Measurements from ENCODE around the gene SNX2. TPM values are rescaled to one million over a fixed set of nuclear protein-coding genes. Genes with fewer than 3 reads are reported as not detected.

The SNX2 gene
- total RNA-seq, 1 experiment from 2014 or later: 22.0 TPM

DNA sequence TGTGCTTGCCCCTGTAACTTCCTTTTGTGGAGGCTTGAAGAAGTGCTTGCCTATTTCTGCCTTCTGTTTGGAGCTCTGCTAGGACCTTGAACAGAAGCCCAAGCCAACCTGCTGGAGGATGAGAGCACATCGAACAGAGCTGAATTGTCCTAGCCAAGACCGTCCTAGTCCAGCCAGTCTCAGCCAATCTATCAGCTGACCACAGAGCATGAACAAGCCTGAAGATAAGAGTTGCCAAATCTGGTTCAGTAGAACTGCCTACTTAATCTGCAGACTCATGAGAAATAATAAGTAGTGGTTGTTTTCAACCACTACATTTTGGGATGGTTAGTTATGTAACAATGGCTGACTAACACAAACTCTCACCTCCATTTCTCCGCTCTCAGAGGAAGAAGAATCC, 4.4 kb upstream of the SNX2 start:
- no peak for DNase-seq (ENCODE audit: low spot score)

DNA sequence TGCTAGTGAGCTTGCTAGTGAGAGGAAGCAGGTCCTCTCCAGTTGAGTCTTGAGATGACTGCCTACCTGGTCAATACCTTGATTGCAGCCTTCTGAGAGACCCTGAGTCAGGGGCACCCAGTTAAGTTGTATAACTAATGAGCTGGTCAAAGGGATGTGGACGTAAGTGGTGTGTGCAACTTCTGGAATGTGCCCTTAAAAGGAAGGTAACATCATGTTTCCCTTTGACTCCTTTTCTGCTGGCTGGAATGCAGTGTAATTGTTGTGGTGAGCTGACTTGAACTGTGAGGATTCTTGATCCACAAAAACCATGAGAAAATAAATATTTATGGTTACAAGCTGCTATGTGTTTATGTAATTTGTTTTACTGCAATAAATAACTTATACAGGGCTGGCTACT, 2.4 kb upstream of the SNX2 start:
- no peak for DNase-seq (ENCODE audit: low spot score)

DNA sequence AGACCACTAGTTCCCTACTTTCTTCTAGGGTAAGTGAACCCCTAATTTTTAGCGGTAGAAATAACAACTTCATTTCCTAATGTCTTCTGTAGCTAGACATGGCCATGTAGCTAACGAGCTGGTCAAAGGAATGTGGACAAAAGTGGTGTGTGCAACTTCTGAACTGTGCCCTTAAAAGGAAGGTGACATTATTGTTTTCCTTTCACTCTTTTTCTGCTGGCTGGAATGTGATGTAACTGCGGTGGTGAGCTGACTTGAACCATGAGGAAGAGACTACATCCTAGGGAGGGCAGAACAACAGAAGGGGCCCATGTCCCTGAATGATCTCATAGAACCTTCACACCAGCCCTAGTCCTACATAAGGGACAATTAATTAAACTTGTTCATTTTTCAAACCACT, 1.3 kb upstream of the SNX2 start:
- no peak for DNase-seq (ENCODE audit: low spot score)

DNA sequence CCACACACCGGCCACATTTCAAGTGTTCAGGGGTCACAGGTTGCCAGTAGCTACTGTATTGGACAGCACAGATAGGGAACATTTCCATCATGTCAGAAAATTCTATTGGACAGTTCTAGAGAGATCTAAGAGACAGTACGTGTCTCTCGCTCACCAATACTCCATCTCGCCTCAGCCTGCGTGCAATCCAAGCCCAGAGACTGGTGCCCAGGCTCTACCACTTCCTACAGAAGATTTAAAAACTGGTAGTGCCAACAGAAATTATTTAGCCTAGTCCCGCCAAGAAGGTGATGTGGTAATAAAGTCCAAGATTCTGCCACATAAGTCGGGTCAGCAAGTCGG, 390 bp upstream of the SNX2 start:
- peak; percentile 19 for DNase-seq (ENCODE audit: low spot score)

DNA sequence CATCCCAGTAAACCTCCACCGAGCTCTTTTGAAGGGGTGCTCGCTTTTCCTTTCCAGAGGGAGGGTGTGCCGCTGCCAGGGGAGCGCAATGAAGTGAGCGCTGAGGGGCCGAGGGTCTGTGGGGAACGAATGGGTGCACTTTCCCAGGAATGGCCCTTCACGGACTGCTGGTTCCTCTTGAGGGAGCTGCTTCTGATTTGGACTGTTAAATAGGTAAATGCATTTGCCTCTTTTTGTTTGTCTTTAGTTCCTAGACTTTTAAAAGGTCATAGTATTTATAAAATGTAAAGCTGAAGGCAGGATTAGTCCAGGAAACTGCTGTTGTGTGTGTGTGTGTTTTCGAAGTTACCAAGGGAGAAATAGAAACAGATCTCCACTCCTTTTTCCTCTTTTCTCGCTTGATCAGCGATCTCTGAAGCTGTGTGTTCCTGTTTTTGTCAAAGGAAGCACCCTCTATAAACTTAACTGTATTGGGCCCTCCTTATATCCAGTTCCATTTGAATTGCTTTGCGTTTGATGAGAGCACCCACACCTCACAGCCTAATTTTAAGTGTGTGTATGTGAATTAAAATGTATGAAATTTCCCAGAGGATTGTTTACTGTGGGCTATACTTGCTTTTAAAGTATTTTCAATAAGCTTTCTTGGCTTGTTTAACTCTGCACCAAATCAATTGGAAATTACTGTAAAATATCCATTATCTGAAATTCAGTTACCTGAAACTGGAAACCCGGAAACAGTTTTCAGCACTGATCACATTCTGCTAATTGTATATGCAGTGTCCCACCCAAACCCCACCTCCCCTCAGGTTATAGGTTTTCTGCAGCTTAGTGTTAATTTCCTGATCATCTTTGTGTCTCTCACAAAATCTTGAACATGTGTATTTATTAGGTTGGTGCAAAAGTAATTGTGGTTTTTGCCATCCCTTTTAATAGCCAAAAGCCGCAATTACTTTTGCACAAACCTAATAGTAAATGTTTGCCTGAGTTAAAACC, 966 bp downstream of the SNX2 start:
- DNase-seq (ENCODE audit: low spot score): peak; percentile 49

GRCh38 chr5:122778157-122778556, 3.3 kb downstream of the SNX2 start:
- DNase-seq (ENCODE audit: low spot score): no peak

GRCh38 chr5:122779451-122779850, 4.6 kb downstream of the SNX2 start:
- no peak for DNase-seq (ENCODE audit: low spot score)

GRCh38 chr5:122780296-122780695, 5.4 kb downstream of the SNX2 start:
- no peak for DNase-seq (ENCODE audit: low spot score)

DNA sequence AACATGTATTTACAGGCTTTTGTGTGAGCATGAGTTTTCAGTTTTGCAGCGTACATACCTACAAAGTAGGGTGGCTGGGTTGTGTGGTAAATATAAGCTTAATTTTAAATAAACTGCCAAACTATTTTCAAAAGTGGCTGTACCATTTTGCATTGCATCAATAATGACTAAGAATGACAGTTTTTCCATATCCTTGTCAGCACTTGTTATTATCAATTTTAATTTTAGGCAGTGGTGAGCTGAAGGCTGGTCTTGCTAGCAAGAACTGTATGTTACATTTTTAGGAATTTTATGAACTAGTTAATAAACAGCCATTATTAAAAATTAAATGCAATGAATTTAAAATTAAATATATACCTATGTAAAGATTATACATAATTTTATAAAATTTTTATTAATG, 6.6 kb downstream of the SNX2 start:
- no peak for DNase-seq (ENCODE audit: low spot score)

- no peak for DNase-seq (ENCODE audit: low spot score)
These were observed 10.4 kb downstream of the SNX2 start for GRCh38 chr5:122785294-122785693.

GRCh38 chr5:122788371-122788770, 13.5 kb downstream of the SNX2 start:
- no peak for DNase-seq (ENCODE audit: low spot score)

DNA sequence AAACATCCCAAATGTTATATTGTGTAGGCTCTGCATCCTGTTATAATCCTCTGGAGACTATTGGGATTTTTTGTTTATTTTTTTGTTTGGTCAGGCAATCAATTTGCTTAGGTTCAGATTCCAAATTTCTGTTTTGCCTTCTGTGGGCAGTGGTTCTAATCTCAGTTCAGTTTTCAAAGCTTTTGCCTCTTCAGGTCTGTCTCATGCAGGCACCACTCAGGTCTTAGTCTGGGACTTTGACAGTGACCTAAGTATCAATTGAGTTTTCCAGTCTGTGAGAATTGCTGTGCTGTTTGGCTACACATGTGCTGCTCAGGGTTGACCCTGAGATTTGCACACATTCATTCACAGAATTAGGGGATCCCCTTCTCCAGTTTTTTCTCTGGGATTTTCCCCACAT, 14.1 kb downstream of the SNX2 start:
- no peak for DNase-seq (ENCODE audit: low spot score)

DNA sequence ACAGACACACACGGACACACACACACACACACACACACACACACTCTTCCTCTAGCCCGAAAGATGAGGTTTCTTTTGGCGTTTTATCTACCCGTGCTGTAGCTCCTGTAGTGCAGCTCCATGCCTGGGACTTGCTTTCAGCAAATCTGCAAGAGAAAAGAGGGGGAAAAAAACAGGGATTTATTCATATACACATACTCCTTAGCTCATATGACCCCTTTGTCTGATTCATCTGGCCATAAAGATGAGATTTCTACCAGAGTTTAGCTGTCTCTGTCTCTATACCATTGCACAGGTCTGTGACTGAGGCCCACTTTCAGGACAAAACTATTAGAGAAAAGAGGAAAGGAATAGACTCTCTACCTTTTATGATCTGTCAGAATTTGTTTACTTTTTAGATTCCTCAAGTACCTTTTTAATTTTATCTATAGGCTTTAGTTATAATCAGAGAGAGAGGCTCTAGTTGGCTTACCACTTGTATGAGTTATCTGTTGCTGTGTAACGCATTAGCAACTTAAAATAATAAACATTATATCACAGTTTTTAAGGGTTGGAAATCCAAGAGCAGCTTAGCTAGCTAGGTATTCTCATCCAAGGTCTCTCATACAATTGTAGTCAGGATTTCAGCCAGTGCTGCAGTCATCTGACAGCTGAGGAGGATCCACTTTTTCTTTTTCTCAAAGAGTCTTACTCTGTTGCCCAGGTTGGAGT, 14.7 kb downstream of the SNX2 start:
- no peak for DNase-seq (ENCODE audit: low spot score)

GRCh38 chr5:122790354-122791103, 15.6 kb downstream of the SNX2 start:
- DNase-seq (ENCODE audit: low spot score): no peak

DNA sequence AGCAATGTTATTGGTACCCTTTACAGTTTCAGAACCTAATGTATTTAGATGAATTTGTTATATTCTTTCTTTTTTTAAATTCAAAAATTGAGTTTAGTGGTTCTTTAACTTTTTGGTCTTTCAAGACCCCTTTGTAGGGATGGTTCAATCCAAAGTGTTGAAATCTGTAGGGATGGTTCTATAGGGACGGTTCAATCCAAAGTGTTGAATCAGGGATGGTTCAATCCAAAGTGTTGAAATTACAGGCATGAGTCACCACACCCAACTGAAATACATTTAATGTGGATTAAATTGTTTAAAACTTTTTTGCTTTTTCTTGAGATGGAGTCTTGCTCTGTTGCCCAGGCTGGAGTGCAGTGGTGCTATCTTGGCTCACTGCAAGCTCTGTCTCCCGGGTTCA, 30.6 kb downstream of the SNX2 start:
- no peak for DNase-seq (ENCODE audit: low spot score)

- DNase-seq (ENCODE audit: low spot score): no peak
These were observed 35.5 kb downstream of the SNX2 start for GRCh38 chr5:122810405-122810804.

DNA sequence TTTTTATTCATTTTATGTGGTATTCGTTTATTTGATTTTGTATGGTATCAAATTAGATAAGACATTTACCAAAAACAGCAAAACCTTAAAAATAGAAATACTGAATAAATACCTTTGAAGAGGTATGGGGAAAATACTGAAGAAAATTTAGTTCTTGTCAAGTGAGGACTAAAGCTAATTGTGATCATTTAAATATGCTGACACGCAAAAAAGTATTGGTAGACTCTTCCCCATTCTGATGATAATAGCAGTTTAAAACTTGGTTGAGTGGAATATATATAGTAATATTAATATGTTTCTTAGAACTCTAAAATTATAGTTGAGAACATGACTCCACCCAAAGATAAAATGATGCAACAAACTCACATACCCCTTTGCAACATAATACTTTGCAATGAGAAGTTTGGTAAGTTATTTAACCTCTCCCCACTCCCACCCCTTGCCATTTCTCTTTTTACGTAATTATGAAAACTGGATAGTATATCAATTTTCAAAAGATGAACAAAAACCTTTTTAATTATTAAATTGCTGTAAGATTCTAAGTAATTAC, 40.4 kb downstream of the SNX2 start:
- DNase-seq (ENCODE audit: low spot score): no peak

- DNase-seq (ENCODE audit: low spot score): no peak
These were observed 41.9 kb downstream of the SNX2 start for GRCh38 chr5:122816756-122817155.

- no peak for DNase-seq (ENCODE audit: low spot score)
These were observed 57.1 kb downstream of the SNX2 start for GRCh38 chr5:122831984-122832383.

DNA sequence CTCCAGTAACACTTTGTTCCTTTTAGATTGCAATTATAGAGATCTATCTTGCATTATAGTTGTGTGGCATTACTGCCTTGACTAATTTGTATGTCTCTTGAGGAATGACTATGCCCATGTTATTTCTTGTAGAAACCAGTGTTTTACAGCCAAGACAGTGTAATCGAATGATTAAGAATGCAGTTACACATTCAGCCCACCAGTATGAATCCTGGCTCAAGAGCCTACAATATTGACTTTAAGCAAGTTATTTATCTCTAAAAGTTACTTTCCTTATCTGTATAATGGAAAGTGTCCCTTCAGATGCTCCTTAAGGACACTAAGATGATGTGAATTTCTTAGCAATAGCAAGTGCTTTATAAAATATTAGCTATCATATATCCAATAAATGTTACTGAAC, 60.8 kb downstream of the SNX2 start:
- no peak for DNase-seq (ENCODE audit: low spot score)

GRCh38 chr5:122836947-122837346, 62.1 kb downstream of the SNX2 start:
- DNase-seq (ENCODE audit: low spot score): no peak

DNA sequence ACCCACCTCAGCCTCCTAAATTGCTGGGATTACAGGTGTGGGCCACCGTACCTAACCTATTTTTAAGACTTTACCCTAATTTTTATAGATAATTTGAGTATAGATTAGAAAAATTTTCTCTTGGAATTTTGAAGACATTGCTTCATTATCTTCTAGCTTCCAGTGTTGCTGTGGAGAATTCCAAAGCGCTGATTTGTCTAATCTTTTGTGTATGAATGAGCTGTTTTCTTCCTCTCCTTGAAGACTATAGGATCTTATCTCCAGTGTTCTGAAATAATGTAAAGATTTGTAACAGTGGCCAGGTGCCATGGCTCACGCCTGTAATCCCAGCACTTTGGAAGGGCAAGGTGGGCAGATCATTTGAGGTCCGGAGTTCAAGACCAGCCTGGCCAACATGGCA, 64.9 kb downstream of the SNX2 start:
- DNase-seq (ENCODE audit: low spot score): no peak

Measured in HT-29 (cell line).